B cell (primary cell): ENCODE measurements around the gene PERCC1. TPM values are rescaled to one million over a fixed set of nuclear protein-coding genes. Genes with fewer than 3 reads are reported as not detected.
"Not testable (repeated sequence)": the region's sequence is repeated elsewhere in the genome, so short reads cannot be mapped to it uniquely, and the experiment has no call there.

Experiments used
- ATAC-seq: fragments of 200-7000 bp; cut with Tn5 transposase; one replicate; pipeline ENCODE4 v1.10.0; 2021; ENCODE audit warnings: low read depth, mild to moderate bottlenecking, moderate number of reproducible peaks, moderate library complexity
- CTCF ChIA-PET: fragments of 350-600 bp; sonication (Branson Sonifier 250); formaldehyde crosslinking; loops from one replicate; lab custom pipeline; 2021; ENCODE audit warnings: antibody characterized with exemption, inconsistent platforms; lab: Charles Lee
- POLR2A ChIA-PET: fragments of 350-600 bp; sonication (Branson Sonifier 250); formaldehyde crosslinking; loops from one replicate; lab custom pipeline; 2021; ENCODE audit warnings: antibody characterized with exemption; lab: Charles Lee
- DNase-seq: peaks from one replicate; pipeline ENCODE4 v3.0.0; 2013
- H2AFZ ChIP-seq: 2 replicates; pipeline ENCODE4 v1.6.1; 2012; ENCODE audit warnings: mild to moderate bottlenecking, low read depth, low read length; ENCODE audit not compliant: insufficient read depth, poor library complexity, severe bottlenecking
- H3K27ac ChIP-seq, 2 donors: 1 replicate in 1 of 2; 2 replicates in 1 of 2; pipeline ENCODE4 v1.5.1; 2012 to 2013; ENCODE audit warnings: low read length in 2 of 2, mild to moderate bottlenecking in 2 of 2, moderate library complexity in 1 of 2
- H3K27me3 ChIP-seq, 4 experiments: fragments of 200-600 bp in 1 of 4; sonication (generic) in 1 of 4; replicated peaks in 1 of 4; 1 replicate in 2 of 4; 2 replicates in 2 of 4; pipeline versions ENCODE4 v1.6.1 to v1.7.0; 2013 to 2016; ENCODE audit warnings: low read length in 3 of 4, mild to moderate bottlenecking in 2 of 4, mixed read lengths in 1 of 4, moderate library complexity in 1 of 4; ENCODE audit not compliant: insufficient read depth in 4 of 4, control insufficient read depth in 3 of 4; ENCODE audit errors: control extremely low read depth in 1 of 4
- H3K36me3 ChIP-seq, 2 experiments: replicated peaks in 1 of 2; 1 replicate in 1 of 2; 2 replicates in 1 of 2; pipeline versions ENCODE4 v1.6.1 to v1.7.1; 2013; ENCODE audit warnings: low read length in 1 of 2; ENCODE audit not compliant: insufficient read depth in 2 of 2, control insufficient read depth in 1 of 2; ENCODE audit errors: control extremely low read depth in 1 of 2, extremely low read depth in 1 of 2
- H3K4me1 ChIP-seq, 2 donors: fragments of 200-600 bp in 1 of 2; sonication (generic) in 1 of 2; 1 replicate in 1 of 2; 2 replicates in 1 of 2; pipeline versions ENCODE4 v1.5.1 to v1.6.1; 2013 to 2017; ENCODE audit warnings: low read length in 2 of 2; ENCODE audit not compliant: control insufficient read depth in 2 of 2, insufficient read depth in 2 of 2
- H3K4me2 ChIP-seq: replicated peaks from 2 replicates; pipeline ENCODE3; 2012; ENCODE audit warnings: mild to moderate bottlenecking, low read depth, low read length; ENCODE audit not compliant: poor library complexity, severe bottlenecking
- H3K4me3 ChIP-seq, 5 experiments: fragments of 200-600 bp in 1 of 5; sonication (generic) in 1 of 5; 1 replicate in 3 of 5; 2 replicates in 2 of 5; pipeline versions ENCODE4 v1.5.1 to v1.7.0; 2011 to 2016; ENCODE audit warnings: low read length in 4 of 5, mild to moderate bottlenecking in 4 of 5, low read depth in 2 of 5, control low read depth in 1 of 5, moderate library complexity in 1 of 5; ENCODE audit not compliant: insufficient read depth in 1 of 5; ENCODE audit errors: control extremely low read depth in 1 of 5, extremely low read depth in 1 of 5
- H3K79me2 ChIP-seq: fragments of 200-600 bp; sonication (generic); one replicate; pipeline ENCODE4 v1.6.0; 2016; ENCODE audit warnings: low read length; ENCODE audit not compliant: control insufficient read depth, insufficient read depth
- H3K9ac ChIP-seq: fragments of 200-600 bp; sonication (generic); 2 replicates; pipeline ENCODE4 v1.6.1; 2017; ENCODE audit warnings: mild to moderate bottlenecking, low read length, moderate library complexity
- H3K9me3 ChIP-seq, 3 donors: one replicate each; pipeline versions ENCODE4 v1.6.1 to v1.7.1; 2013; ENCODE audit warnings: low read length in 2 of 3; ENCODE audit not compliant: control insufficient read depth in 2 of 3, insufficient read depth in 1 of 3; ENCODE audit errors: control extremely low read depth in 1 of 3
- H4K20me1 ChIP-seq: 2 replicates; pipeline ENCODE4 v1.6.0; 2012; ENCODE audit warnings: mild to moderate bottlenecking, low read length; ENCODE audit not compliant: insufficient read depth, control insufficient read depth, poor library complexity, severe bottlenecking
- H3K27ac Mint-ChIP-seq: one replicate; pipeline ENCODE4 v1.8.0; 2021; ENCODE audit warnings: mixed read lengths
- H3K27me3 Mint-ChIP-seq: one replicate; pipeline ENCODE4 v1.8.0; 2021; ENCODE audit warnings: mixed read lengths
- H3K4me1 Mint-ChIP-seq: one replicate; pipeline ENCODE4 v1.8.0; 2021; ENCODE audit warnings: mixed read lengths
- H3K4me3 Mint-ChIP-seq: one replicate; pipeline ENCODE4 v1.8.0; 2021; ENCODE audit warnings: mixed read lengths
- H3K9me3 Mint-ChIP-seq: one replicate; pipeline ENCODE4 v1.8.0; 2022; ENCODE audit warnings: mixed read lengths; ENCODE audit not compliant: insufficient read depth
- EZH2 ChIP-seq: IDR thresholded peaks from 2 replicates; pipeline ENCODE4 v1.6.1; 2012; ENCODE audit warnings: borderline replicate concordance, low read depth, mild to moderate bottlenecking, moderate library complexity, low read length; ENCODE audit not compliant: insufficient read depth, poor library complexity, severe bottlenecking
- WGBS: methylation state at CpG from one replicate; pipeline ENCODE4 v1.1.5; 2013; ENCODE audit warnings: missing lambda C conversion rate; ENCODE audit not compliant: insufficient coverage; 5-methylcytosine and 5-hydroxymethylcytosine counted together
- intact Hi-C: fragments of 100-400 bp; cut with micrococcal nuclease; formaldehyde crosslinking; loops from one replicate; pipeline ENCODE4 v1.10.0; 2022
- polyA plus RNA-seq: library from polyadenylated mRNA; depleted of rRNA; stranded (reverse); fragments of >200 nt; gene quantifications from 2 replicates; pipeline ENCODE4 v1.2.3, GENCODE V29; 2012
- total RNA-seq, 2 donors: library from RNA; stranded (reverse); fragments of 120-200 nt in 1 of 2; gene quantifications; 1 replicate in 1 of 2; 2 replicates in 1 of 2; pipeline versions ENCODE4 v1.2.3 to v1.2.4, GENCODE V29; 2013 to 2022
- TF ChIP-seq, protein P1 (sequence below): fragments of 200-600 bp; IDR thresholded peaks from one replicate; pipeline ENCODE4 v1.8.0; 2022; ENCODE audit warnings: antibody characterized with exemption, mild to moderate bottlenecking

Gene PERCC1
- total and polyA plus RNA-seq, 2 donors (not counting 1 experiment from before 2014, with no cell fraction given) = 0.46 to 0.64 TPM

DNA sequence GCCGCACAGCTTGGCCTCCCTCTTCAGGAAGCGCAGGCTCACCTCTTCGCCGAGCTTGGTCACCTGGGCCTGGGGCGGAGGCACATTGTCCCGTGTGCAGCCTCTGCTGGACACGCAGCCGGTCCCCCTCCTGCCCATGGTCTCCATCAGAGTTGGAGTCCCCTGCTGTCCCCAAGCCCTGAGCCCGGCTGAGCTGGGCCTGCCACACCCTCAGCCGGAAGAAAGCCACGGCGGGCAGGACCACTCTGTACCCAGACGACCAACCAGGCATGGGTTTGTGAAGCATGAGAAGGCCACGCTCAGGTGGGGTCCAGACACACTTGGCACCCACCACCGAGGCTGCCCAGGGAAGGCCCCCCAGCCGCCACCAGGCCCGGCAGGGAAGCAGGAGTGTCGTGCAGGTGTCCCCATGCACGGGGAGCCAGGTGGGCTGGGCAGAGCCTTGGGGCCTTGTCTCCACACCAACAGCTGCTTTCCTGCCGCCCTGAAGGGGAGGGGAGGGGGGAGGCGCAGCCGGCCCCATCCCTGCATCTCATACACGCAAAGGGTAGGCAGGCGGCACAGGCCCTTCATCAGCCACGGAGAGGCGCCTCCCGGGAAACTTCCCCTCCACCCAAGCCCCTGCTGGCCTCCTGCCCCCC lies 8.3 kb downstream of the PERCC1 start:
- Histone ChIP-seq H4K20me1 (no peaks in the 10 kb centered on the region), H3K79me2 (no peaks in the 10 kb centered on the region), H2AFZ (no peak overlapping the region), H3K9ac (no peak overlapping the region), H3K4me1 (peaks cover 3 to 6% of the 10 kb centered on the region in 2 donors), H3K36me3 (no peaks in the 10 kb centered on the region), H3K4me2 (no peak overlapping the region), H3K9me3 (no peaks in the 10 kb centered on the region), H3K4me3 (no peak overlapping the region), H3K27me3 (no peaks in the 10 kb centered on the region), H3K27ac (no peak overlapping the region)
- ATAC-seq = no peak
- TF ChIP-seq EZH2 = no peak
- TF ChIP-seq, protein P1, sequence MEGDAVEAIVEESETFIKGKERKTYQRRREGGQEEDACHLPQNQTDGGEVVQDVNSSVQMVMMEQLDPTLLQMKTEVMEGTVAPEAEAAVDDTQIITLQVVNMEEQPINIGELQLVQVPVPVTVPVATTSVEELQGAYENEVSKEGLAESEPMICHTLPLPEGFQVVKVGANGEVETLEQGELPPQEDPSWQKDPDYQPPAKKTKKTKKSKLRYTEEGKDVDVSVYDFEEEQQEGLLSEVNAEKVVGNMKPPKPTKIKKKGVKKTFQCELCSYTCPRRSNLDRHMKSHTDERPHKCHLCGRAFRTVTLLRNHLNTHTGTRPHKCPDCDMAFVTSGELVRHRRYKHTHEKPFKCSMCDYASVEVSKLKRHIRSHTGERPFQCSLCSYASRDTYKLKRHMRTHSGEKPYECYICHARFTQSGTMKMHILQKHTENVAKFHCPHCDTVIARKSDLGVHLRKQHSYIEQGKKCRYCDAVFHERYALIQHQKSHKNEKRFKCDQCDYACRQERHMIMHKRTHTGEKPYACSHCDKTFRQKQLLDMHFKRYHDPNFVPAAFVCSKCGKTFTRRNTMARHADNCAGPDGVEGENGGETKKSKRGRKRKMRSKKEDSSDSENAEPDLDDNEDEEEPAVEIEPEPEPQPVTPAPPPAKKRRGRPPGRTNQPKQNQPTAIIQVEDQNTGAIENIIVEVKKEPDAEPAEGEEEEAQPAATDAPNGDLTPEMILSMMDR = no peak
- Mint-ChIP-seq H3K27ac (no peak overlapping the region), H3K27me3 (no peaks in the 10 kb centered on the region), H3K4me1 (no peaks in the 10 kb centered on the region), H3K9me3 (no peaks in the 10 kb centered on the region), H3K4me3 (no peak overlapping the region)
- WGBS = 87% methylated on average over 18 of the region's 27 CpGs
- ChIA-PET CTCF (no interaction called here), POLR2A (interaction anchor here (0.6 kb wide), 1 partner anchor 39 kb away, joined by 9 read pairs; no protein-coding TSS in a partner anchor)
- DNase-seq = no peak
- intact Hi-C loops = no loop called here

DNA sequence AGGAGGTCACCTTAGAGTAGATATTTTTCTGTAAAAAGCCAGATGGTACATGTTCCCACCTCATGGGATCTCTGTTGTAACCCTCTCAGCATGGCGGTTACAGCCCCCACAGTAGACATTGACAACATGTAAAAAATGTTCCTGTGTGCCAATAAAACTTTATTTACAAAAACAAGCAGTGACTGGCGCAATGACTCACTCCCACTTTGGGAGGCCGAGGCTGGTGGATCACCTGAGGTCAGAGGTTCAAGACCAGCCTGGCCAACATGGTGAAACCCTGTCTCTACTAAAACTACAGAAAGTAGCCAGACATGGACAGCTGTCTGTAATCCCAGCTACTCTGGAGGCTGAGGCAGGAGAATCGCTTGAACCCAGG lies 8.8 kb downstream of the PERCC1 start:
- H3K9me3 ChIP-seq, H3K4me3 ChIP-seq, ATAC-seq, H3K27ac Mint-ChIP-seq, H3K4me3 Mint-ChIP-seq, H3K27me3 ChIP-seq, H4K20me1 ChIP-seq, DNase-seq, H3K4me1 Mint-ChIP-seq, H3K27me3 Mint-ChIP-seq, H3K36me3 ChIP-seq, H3K27ac ChIP-seq, intact Hi-C loops, H3K79me2 ChIP-seq, H3K9ac ChIP-seq, H2AFZ ChIP-seq, H3K9me3 Mint-ChIP-seq, H3K4me2 ChIP-seq: not testable (repeated sequence)
- POLR2A ChIA-PET = interaction anchor here (0.7 kb wide), 1 partner anchor 13 kb away, joined by 3 read pairs; no protein-coding TSS in a partner anchor
- 94% methylated on average over 3 of the region's 4 CpGs for WGBS
- H3K4me1 ChIP-seq = peaks cover 8 to 12% of the 10 kb centered on the region in 2 donors
- CTCF ChIA-PET = interaction anchor here (0.8 to 1.0 kb wide), 2 partner anchors 19 to 99 kb away, joined by 3 to 5 read pairs; no protein-coding TSS in a partner anchor
